Left lung (tissue), 10 donors: Measurements from ENCODE around the gene MED9. TPM values are rescaled to one million over a fixed set of nuclear protein-coding genes. Genes with fewer than 3 reads are reported as not detected.

ENCODE experiments used
- ATAC-seq: fragments of 200-7000 bp; cut with Tn5 transposase; one replicate; pipeline ENCODE4 v1.9.1; 2020; ENCODE audit warnings: moderate library complexity
- DNase-seq, 4 donors: peaks; one replicate each; pipeline ENCODE4 v3.0.0-alpha.2; 2013 to 2020
- H3K27ac ChIP-seq, 2 donors: fragments of 200-600 bp; sonication (generic) in 1 of 2; one replicate each; pipeline versions ENCODE4 v1.5.0 to v1.8.0; 2020 to 2021
- H3K27me3 ChIP-seq, 2 donors: fragments of 200-600 bp; sonication (generic) in 1 of 2; one replicate each; pipeline versions ENCODE4 v1.5.0 to v1.8.0; 2020 to 2021
- H3K36me3 ChIP-seq, 2 donors: fragments of 200-600 bp; sonication (generic) in 1 of 2; one replicate each; pipeline versions ENCODE4 v1.5.0 to v1.8.0; 2020 to 2021
- H3K4me1 ChIP-seq, 2 donors: fragments of 200-600 bp; one replicate each; pipeline ENCODE4 v1.8.0; 2021
- H3K4me3 ChIP-seq, 2 donors: fragments of 200-600 bp; sonication (generic) in 1 of 2; one replicate each; pipeline versions ENCODE4 v1.5.0 to v1.8.0; 2020 to 2021; ENCODE audit warnings: mild to moderate bottlenecking in 1 of 2
- H3K9me3 ChIP-seq, 2 donors: fragments of 200-600 bp; sonication (generic) in 1 of 2; one replicate each; pipeline versions ENCODE4 v1.5.0 to v1.8.0; 2020 to 2021
- intact Hi-C, 2 donors: fragments of 100-400 bp; cut with DNase I; formaldehyde crosslinking; loops; one replicate each; pipeline versions ENCODE4 v1.11.2 to v1.14.2; 2022
- polyA plus RNA-seq, 6 donors: library from polyadenylated mRNA; unstranded; fragments of 120-200 nt; gene quantifications; one replicate each; pipeline ENCODE4 v1.2.1, GENCODE V29; 2013; ENCODE audit not compliant: insufficient read length in 6 of 6
- total RNA-seq, 2 donors: library from RNA; stranded (reverse); fragmentation: NEBNext Ultra II Directional; extraction: Animal tissue kit (Norgen Biotek cat#: 25700); gene quantifications; one replicate each; pipeline ENCODE4 v1.2.1, GENCODE V29; 2021
- TF ChIP-seq, protein P1 (sequence below), 2 donors: fragments of 200-600 bp; sonication (generic) in 1 of 2; IDR thresholded peaks; one replicate each; pipeline versions ENCODE4 v1.5.0 to v1.8.0; 2021; ENCODE audit warnings: antibody characterized with exemption in 2 of 2
- donor health status: DM: no; HTN: yes; CAD: no.
- donor health status: DM: no; HTN: no; CAD: no.

MED9 gene
- total and polyA plus RNA-seq, 8 donors: 11.5 to 17.1 (median 16.2) TPM

DNA sequence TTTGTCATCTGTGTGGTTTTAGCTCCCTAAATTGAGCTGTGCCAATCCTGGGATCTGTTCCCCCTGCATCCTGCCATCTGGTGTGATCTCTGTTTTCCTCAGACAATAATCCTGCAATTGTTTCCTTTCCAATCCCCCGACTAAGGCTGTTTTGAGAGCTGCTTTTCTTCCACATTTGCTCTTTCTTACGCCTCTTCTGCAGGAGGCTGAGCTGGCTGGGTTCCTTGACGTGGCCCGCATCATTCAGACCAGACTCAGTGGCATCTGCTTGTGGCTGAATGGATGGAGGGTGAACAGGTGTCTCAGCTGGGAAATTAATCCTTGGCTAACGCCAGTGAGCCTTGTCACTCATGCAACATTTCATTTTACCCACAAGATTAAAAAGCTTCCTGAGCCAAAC, 9.8 kb upstream of the MED9 start:
- no peak for DNase-seq
- intact Hi-C loops: no loop called here

GRCh38 chr17:17467720-17468119, 9.1 kb upstream of the MED9 start:
- no peak overlapping the region for H3K27ac ChIP-seq
- no peaks in the 10 kb centered on the region for H3K9me3 ChIP-seq
- no peaks in the 10 kb centered on the region for H3K36me3 ChIP-seq
- no peaks in the 10 kb centered on the region for H3K4me1 ChIP-seq
- TF ChIP-seq, protein P1, sequence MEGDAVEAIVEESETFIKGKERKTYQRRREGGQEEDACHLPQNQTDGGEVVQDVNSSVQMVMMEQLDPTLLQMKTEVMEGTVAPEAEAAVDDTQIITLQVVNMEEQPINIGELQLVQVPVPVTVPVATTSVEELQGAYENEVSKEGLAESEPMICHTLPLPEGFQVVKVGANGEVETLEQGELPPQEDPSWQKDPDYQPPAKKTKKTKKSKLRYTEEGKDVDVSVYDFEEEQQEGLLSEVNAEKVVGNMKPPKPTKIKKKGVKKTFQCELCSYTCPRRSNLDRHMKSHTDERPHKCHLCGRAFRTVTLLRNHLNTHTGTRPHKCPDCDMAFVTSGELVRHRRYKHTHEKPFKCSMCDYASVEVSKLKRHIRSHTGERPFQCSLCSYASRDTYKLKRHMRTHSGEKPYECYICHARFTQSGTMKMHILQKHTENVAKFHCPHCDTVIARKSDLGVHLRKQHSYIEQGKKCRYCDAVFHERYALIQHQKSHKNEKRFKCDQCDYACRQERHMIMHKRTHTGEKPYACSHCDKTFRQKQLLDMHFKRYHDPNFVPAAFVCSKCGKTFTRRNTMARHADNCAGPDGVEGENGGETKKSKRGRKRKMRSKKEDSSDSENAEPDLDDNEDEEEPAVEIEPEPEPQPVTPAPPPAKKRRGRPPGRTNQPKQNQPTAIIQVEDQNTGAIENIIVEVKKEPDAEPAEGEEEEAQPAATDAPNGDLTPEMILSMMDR (IDR thresholded peaks at IDR 0.05): no peak
- H3K4me3 ChIP-seq: no peak overlapping the region
- DNase-seq (no peak), ATAC-seq (no peak)
- peaks cover 0 to 16% of the 10 kb centered on the region in 2 donors for H3K27me3 ChIP-seq
- intact Hi-C loops: no loop called here

More for the DNA sequence above, 9.8 kb upstream of the MED9 start:
- no peak for ATAC-seq
- Histone ChIP-seq H3K36me3 (no peaks in the 10 kb centered on the region), H3K9me3 (no peaks in the 10 kb centered on the region), H3K27me3 (peaks cover 0 to 16% of the 10 kb centered on the region in 2 donors), H3K4me3 (no peak overlapping the region), H3K27ac (no peak overlapping the region), H3K4me1 (no peaks in the 10 kb centered on the region)
- TF ChIP-seq, protein P1 (IDR thresholded peaks at IDR 0.05): no peak

DNA sequence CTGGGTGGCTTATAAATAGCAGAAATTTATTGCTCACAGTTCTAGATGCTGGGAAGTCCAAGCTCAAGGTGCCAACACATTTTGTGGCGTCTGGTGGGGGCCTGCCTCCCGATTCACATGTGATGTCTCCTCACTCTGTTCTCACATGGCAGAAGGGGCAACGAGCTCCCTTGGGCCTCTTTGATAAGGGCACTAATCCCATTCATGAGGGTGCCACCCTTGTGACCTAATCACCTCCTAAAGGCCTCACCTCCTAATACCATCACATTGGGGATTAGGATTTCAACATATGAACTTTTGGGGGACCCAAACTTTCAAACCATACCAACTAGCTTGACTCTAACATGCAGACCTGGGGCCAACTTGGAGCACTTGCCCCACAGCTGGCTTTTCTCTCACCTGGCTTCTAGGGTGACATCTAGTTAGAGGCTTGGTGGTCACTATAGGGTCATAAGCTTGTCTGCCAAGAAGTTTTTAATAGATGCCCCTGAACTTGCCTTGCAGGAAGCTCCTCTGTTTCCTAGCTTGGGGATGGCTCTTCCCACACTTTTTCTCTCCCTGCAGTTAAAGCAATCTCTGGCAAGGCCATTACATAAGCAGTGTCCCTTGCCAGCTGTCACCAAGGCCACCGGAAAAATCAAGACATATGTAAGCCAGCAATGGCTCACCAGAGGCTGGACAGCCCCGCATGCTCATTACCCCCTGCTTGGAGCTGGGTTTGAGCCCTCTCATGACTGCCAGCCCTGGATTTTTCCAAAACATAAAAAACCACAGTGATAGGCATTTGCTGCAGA, 8.4 kb upstream of the MED9 start:
- H3K36me3 ChIP-seq: no peaks in the 10 kb centered on the region
- no peak overlapping the region for H3K4me3 ChIP-seq
- intact Hi-C loops: no loop called here
- peaks cover 0 to 16% of the 10 kb centered on the region in 2 donors for H3K27me3 ChIP-seq
- TF ChIP-seq, protein P1 (IDR thresholded peaks at IDR 0.05): no peak
- no peaks in the 10 kb centered on the region for H3K4me1 ChIP-seq
- DNase-seq (no peak), ATAC-seq (no peak)
- no peaks in the 10 kb centered on the region for H3K9me3 ChIP-seq
- no peak overlapping the region for H3K27ac ChIP-seq

DNA sequence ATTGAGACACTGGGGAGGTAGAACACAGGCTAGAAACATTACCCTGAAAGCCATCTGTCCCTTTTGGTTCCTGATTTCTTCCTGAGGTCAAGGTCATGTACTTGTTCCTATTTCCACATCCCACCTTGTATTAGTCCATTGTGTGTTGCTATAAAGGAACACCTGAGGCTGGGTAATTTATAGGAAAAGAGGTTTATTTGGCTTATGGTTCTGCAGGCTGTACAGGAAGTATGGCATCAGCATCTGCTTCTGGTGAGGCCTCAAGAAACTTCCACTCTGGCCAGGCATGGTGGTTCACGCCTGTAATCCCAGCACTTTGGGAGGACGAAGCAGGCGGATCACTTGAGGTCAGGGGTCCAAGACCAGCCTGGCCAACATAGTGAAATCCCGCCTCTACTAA, 7.4 kb upstream of the MED9 start:
- Histone ChIP-seq H3K27me3 (peaks cover 0 to 16% of the 10 kb centered on the region in 2 donors), H3K4me1 (no peaks in the 10 kb centered on the region), H3K27ac (no peak overlapping the region), H3K4me3 (no peak overlapping the region), H3K9me3 (no peaks in the 10 kb centered on the region), H3K36me3 (no peaks in the 10 kb centered on the region)
- TF ChIP-seq, protein P1 (IDR thresholded peaks at IDR 0.05): no peak
- intact Hi-C loops: no loop called here
- ATAC-seq (no peak), DNase-seq (no peak)

GRCh38 chr17:17469996-17470395, 6.8 kb upstream of the MED9 start:
- no peak overlapping the region for H3K4me3 ChIP-seq
- TF ChIP-seq, protein P1 (IDR thresholded peaks at IDR 0.05): no peak
- no peak overlapping the region for H3K27ac ChIP-seq
- no peak for DNase-seq
- H3K36me3 ChIP-seq: no peaks in the 10 kb centered on the region
- H3K27me3 ChIP-seq: peaks cover 0 to 16% of the 10 kb centered on the region in 2 donors
- no peaks in the 10 kb centered on the region for H3K4me1 ChIP-seq
- intact Hi-C loops: no loop called here
- no peak for ATAC-seq
- no peaks in the 10 kb centered on the region for H3K9me3 ChIP-seq
